HepG2 (cell line): ENCODE measurements around the gene CTDSP1. TPM values are rescaled to one million over a fixed set of nuclear protein-coding genes. Genes with fewer than 3 reads are reported as not detected.

Source experiments
- CCAR2 ChIP-seq: fragments of 200-400 bp; formaldehyde crosslinking; optimal IDR thresholded peaks from 2 replicates; pipeline ENCODE3; 2018; ENCODE audit warnings: low read depth, mild to moderate bottlenecking, low read length, moderate library complexity
- CHD4 ChIP-seq: fragments of 200-600 bp; sonication (generic); IDR thresholded peaks from 2 replicates; pipeline ENCODE4 v1.7.0; 2017; ENCODE audit warnings: mild to moderate bottlenecking, low read length, borderline replicate concordance
- FOSL2 ChIP-seq: sonication (generic); formaldehyde crosslinking; IDR thresholded peaks from 2 replicates; pipeline ENCODE4 v1.4.0; 2020; ENCODE audit warnings: missing genetic modification reagents
- KAT2B ChIP-seq: fragments of 150-350 bp; IDR thresholded peaks from 2 replicates; pipeline ENCODE4 v1.6.1; 2014; ENCODE audit warnings: low read depth, low read length, borderline replicate concordance
- MED8 ChIP-seq: sonication (generic); formaldehyde crosslinking; IDR thresholded peaks from 2 replicates; pipeline ENCODE4 v1.8.1; 2023; ENCODE audit warnings: mild to moderate bottlenecking, missing genetic modification reagents; ENCODE audit not compliant: insufficient replicate concordance
- NR2F6 ChIP-seq, 2 experiments: IDR thresholded peaks; 2 replicates each; pipeline ENCODE4 v1.6.1; 2016; ENCODE audit warnings: antibody characterized with exemption in 1 of 2, mild to moderate bottlenecking in 1 of 2
- SMARCE1 ChIP-seq: fragments of 450-650 bp; IDR thresholded peaks from 2 replicates; pipeline ENCODE4 v1.6.1; 2017; ENCODE audit warnings: borderline replicate concordance
- TCF7 ChIP-seq: sonication (generic); IDR thresholded peaks from 2 replicates; pipeline ENCODE4 v1.6.1; 2016; ENCODE audit warnings: antibody characterized with exemption, low read depth
- ZNF143 ChIP-seq: sonication (generic); formaldehyde crosslinking; IDR thresholded peaks from 2 replicates; pipeline ENCODE4 v1.4.0; 2020; ENCODE audit warnings: missing genetic modification reagents
- ZNF350 ChIP-seq: sonication (generic); formaldehyde crosslinking; IDR thresholded peaks from 2 replicates; pipeline ENCODE4 v1.4.0; 2020; ENCODE audit warnings: mild to moderate bottlenecking, low read depth, missing genetic modification reagents, borderline replicate concordance
- polyA plus RNA-seq, 8 experiments: library from polyadenylated mRNA; depleted of rRNA in 3 of 8; stranded (reverse) in 7 of 8; unstranded in 1 of 8; fragments of >200 nt; fragmentation: Illumina TruSeq in 4 of 8; extraction: Trizol in 4 of 8; gene quantifications; 2 replicates each; pipeline versions ENCODE4 v1.2.1 to v1.2.3, GENCODE V29; 2011 to 2016; ENCODE audit warnings: low read depth in 4 of 8, missing spikeins in 1 of 8, mixed read lengths in 1 of 8; ENCODE audit not compliant: insufficient read depth in 1 of 8
- total RNA-seq, 5 experiments: library from RNA; depleted of rRNA; stranded (reverse); fragments of >200 nt; fragmentation: Illumina TruSeq; extraction: Trizol; gene quantifications; 2 replicates each; pipeline ENCODE4 v1.2.3, GENCODE V29; 2016; ENCODE audit warnings: low read depth in 1 of 5
- TF ChIP-seq, protein P1 (sequence below): sonication (generic); formaldehyde crosslinking; IDR thresholded peaks from 2 replicates; pipeline ENCODE4 v1.5.0; 2020; ENCODE audit warnings: missing genetic modification reagents, mild to moderate bottlenecking, borderline replicate concordance
- TF ChIP-seq, protein P2 (sequence below): sonication (generic); formaldehyde crosslinking; IDR thresholded peaks from 2 replicates; pipeline ENCODE4 v1.4.0; 2020; ENCODE audit warnings: missing genetic modification reagents, low read depth, mild to moderate bottlenecking, borderline replicate concordance
- TF ChIP-seq, protein P3 (sequence below): sonication (generic); formaldehyde crosslinking; IDR thresholded peaks from 2 replicates; pipeline ENCODE4 v1.5.0; 2020; ENCODE audit warnings: mild to moderate bottlenecking, missing genetic modification reagents, borderline replicate concordance
- TF ChIP-seq, protein P4 (sequence below): sonication (generic); formaldehyde crosslinking; IDR thresholded peaks from 2 replicates; pipeline ENCODE4 v1.8.0; 2022; ENCODE audit warnings: missing genetic modification reagents, mild to moderate bottlenecking, moderate library complexity, borderline replicate concordance
- TF ChIP-seq, protein P5 (sequence below): sonication (generic); formaldehyde crosslinking; IDR thresholded peaks from 2 replicates; pipeline ENCODE4 v1.8.1; 2023; ENCODE audit warnings: mild to moderate bottlenecking, missing genetic modification reagents
- TF ChIP-seq, protein P6 (sequence below): sonication (generic); formaldehyde crosslinking; IDR thresholded peaks from 2 replicates; pipeline ENCODE4 v1.4.0; 2020; ENCODE audit warnings: missing genetic modification reagents, borderline replicate concordance

The CTDSP1 gene
- total and polyA plus RNA-seq, 2 of the 13 experiments (the other 11 are each of a cell fraction or from before 2014, with no cell fraction given): 91.0 to 268 TPM

DNA sequence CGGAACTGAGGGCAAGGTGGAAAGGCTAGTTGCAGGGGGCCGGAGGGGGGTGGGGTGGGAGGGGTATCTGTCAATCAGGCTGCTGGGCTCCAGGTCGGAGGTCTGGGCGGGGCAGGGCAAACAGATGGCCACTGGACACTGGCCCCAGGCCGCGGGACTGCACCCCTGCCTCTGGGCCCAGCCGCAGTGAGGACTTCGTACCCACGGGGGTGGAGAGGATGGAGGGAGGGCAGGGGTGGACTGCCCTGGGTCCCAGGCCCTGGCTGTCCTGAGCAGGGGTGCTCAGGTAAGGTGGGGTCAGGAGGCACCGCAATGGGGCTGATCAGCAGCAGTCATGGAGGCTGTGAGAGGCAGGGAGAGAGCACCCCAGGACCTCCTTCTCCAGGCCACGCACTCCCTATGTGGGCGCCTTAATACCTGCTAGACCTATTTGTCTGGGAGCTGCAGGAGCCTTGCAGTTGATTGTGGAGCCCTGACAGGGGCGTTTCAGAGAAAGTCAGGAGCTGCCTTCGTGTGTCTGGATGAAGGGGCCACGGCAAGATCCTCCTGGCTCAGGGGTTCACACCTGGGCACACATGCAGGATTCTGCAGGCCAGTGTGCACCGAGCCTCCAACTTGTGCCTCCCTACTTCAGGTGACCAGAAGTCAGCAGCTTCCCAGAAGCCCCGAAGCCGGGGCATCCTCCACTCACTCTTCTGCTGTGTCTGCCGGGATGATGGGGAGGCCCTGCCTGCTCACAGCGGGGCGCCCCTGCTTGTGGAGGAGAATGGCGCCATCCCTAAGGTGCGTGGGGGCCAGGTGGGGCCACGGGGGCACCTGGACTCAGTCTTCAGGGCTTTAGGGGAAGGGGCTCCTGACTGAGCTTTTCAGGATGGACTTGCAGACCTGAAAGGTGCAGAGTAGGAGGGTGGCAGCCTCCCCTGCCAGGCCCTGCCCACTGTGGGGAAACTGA lies 1.5 kb downstream of the CTDSP1 start (continued):
- TF ChIP-seq TCF7 (0 out of 2 replicates have a peak, but pooled peaks have one; percentile 18), ZNF143 (CRISPR knock-in tag) (peak; percentile 1; the same call in 1 of the 2 replicates), CHD4 (0 out of 2 replicates have a peak, but pooled peaks have one; percentile 71), ZNF350 (CRISPR knock-in tag) (peak; percentile 81; the same call in 1 of the 2 replicates), SMARCE1 (no peak), KAT2B (no peak), FOSL2 (peak; percentile 64), NR2F6 (IDR thresholded peaks at IDR 0.05) (peak; percentile 88), NR2F6 (CRISPR knock-in tag; IDR thresholded peaks at IDR 0.05) (peak; percentile 96), MED8 (CRISPR knock-in tag) (no peak), CCAR2 (no peak)
- TF ChIP-seq, protein P1, sequence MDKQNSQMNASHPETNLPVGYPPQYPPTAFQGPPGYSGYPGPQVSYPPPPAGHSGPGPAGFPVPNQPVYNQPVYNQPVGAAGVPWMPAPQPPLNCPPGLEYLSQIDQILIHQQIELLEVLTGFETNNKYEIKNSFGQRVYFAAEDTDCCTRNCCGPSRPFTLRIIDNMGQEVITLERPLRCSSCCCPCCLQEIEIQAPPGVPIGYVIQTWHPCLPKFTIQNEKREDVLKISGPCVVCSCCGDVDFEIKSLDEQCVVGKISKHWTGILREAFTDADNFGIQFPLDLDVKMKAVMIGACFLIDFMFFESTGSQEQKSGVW: no peak
- TF ChIP-seq, protein P2, sequence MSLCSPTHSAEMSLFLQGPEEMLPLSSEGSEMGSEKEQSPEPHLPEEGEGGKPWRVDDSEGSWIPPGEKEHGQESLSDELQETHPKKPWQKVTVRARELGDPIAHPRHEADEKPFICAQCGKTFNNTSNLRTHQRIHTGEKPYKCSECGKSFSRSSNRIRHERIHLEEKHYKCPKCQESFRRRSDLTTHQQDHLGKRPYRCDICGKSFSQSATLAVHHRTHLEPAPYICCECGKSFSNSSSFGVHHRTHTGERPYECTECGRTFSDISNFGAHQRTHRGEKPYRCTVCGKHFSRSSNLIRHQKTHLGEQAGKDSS (CRISPR knock-in tag): peak; percentile 94; the same call in 1 of the 2 replicates
- TF ChIP-seq, protein P3, sequence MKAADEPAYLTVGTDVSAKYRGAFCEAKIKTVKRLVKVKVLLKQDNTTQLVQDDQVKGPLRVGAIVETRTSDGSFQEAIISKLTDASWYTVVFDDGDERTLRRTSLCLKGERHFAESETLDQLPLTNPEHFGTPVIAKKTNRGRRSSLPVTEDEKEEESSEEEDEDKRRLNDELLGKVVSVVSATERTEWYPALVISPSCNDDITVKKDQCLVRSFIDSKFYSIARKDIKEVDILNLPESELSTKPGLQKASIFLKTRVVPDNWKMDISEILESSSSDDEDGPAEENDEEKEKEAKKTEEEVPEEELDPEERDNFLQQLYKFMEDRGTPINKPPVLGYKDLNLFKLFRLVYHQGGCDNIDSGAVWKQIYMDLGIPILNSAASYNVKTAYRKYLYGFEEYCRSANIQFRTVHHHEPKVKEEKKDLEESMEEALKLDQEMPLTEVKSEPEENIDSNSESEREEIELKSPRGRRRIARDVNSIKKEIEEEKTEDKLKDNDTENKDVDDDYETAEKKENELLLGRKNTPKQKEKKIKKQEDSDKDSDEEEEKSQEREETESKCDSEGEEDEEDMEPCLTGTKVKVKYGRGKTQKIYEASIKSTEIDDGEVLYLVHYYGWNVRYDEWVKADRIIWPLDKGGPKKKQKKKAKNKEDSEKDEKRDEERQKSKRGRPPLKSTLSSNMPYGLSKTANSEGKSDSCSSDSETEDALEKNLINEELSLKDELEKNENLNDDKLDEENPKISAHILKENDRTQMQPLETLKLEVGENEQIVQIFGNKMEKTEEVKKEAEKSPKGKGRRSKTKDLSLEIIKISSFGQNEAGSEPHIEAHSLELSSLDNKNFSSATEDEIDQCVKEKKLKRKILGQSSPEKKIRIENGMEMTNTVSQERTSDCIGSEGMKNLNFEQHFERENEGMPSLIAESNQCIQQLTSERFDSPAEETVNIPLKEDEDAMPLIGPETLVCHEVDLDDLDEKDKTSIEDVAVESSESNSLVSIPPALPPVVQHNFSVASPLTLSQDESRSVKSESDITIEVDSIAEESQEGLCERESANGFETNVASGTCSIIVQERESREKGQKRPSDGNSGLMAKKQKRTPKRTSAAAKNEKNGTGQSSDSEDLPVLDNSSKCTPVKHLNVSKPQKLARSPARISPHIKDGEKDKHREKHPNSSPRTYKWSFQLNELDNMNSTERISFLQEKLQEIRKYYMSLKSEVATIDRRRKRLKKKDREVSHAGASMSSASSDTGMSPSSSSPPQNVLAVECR (CRISPR knock-in tag): peak; percentile 85
- TF ChIP-seq, protein P4, sequence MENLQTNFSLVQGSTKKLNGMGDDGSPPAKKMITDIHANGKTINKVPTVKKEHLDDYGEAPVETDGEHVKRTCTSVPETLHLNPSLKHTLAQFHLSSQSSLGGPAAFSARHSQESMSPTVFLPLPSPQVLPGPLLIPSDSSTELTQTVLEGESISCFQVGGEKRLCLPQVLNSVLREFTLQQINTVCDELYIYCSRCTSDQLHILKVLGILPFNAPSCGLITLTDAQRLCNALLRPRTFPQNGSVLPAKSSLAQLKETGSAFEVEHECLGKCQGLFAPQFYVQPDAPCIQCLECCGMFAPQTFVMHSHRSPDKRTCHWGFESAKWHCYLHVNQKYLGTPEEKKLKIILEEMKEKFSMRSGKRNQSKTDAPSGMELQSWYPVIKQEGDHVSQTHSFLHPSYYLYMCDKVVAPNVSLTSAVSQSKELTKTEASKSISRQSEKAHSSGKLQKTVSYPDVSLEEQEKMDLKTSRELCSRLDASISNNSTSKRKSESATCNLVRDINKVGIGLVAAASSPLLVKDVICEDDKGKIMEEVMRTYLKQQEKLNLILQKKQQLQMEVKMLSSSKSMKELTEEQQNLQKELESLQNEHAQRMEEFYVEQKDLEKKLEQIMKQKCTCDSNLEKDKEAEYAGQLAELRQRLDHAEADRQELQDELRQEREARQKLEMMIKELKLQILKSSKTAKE (CRISPR knock-in tag): peak; percentile 79; the same call in 1 of the 2 replicates
- TF ChIP-seq, protein P5, sequence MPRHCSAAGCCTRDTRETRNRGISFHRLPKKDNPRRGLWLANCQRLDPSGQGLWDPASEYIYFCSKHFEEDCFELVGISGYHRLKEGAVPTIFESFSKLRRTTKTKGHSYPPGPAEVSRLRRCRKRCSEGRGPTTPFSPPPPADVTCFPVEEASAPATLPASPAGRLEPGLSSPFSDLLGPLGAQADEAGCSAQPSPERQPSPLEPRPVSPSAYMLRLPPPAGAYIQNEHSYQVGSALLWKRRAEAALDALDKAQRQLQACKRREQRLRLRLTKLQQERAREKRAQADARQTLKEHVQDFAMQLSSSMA: peak; percentile 95
- TF ChIP-seq, protein P6, sequence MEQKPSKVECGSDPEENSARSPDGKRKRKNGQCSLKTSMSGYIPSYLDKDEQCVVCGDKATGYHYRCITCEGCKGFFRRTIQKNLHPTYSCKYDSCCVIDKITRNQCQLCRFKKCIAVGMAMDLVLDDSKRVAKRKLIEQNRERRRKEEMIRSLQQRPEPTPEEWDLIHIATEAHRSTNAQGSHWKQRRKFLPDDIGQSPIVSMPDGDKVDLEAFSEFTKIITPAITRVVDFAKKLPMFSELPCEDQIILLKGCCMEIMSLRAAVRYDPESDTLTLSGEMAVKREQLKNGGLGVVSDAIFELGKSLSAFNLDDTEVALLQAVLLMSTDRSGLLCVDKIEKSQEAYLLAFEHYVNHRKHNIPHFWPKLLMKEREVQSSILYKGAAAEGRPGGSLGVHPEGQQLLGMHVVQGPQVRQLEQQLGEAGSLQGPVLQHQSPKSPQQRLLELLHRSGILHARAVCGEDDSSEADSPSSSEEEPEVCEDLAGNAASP (CRISPR knock-in tag): peak; percentile 97
